Ectodermal cell (in vitro differentiated cells): ENCODE measurements around the gene ISY1. TPM values are rescaled to one million over a fixed set of nuclear protein-coding genes. Genes with fewer than 3 reads are reported as not detected.
"Not testable (repeated sequence)": the region's sequence is repeated elsewhere in the genome, so short reads cannot be mapped to it uniquely, and the experiment has no call there.

Source experiments
- H3K27ac ChIP-seq: 2 replicates; pipeline ENCODE4 v1.7.0; 2013; ENCODE audit warnings: mild to moderate bottlenecking, low read depth, low read length; ENCODE audit not compliant: insufficient read depth, poor library complexity, severe bottlenecking
- H3K27me3 ChIP-seq: 2 replicates; pipeline ENCODE4 v1.7.0; 2013; ENCODE audit warnings: mild to moderate bottlenecking, low read length; ENCODE audit not compliant: insufficient read depth, control insufficient read depth, poor library complexity, severe bottlenecking
- H3K36me3 ChIP-seq: one replicate; pipeline ENCODE4 v1.7.0; 2013; ENCODE audit warnings: low read length; ENCODE audit not compliant: control insufficient read depth, insufficient read depth
- H3K4me1 ChIP-seq: one replicate; pipeline ENCODE4 v1.7.0; 2013; ENCODE audit warnings: low read length; ENCODE audit not compliant: control insufficient read depth, insufficient read depth
- H3K4me3 ChIP-seq: 2 replicates; pipeline ENCODE4 v1.7.0; 2013; ENCODE audit warnings: low read depth, low read length, control low read depth; ENCODE audit not compliant: insufficient read depth
- H3K9me3 ChIP-seq: 2 replicates; pipeline ENCODE4 v1.7.0; 2013; ENCODE audit warnings: mild to moderate bottlenecking, low read length, moderate library complexity; ENCODE audit not compliant: control insufficient read depth
- WGBS, 2 experiments: methylation state at CpG; one replicate each; pipeline ENCODE4 v1.1.7; 2013; ENCODE audit warnings: missing lambda C conversion rate in 2 of 2; 5-methylcytosine and 5-hydroxymethylcytosine counted together
- polyA plus RNA-seq, 4 experiments: library from polyadenylated mRNA; stranded (reverse); fragments of 50-300 nt; gene quantifications; one replicate each; pipeline ENCODE4 v1.2.3, GENCODE V29; 2013

The ISY1 gene
- polyA plus RNA-seq (2013, experiment 1 of 4), result 28.2 TPM
- 28.0 TPM for polyA plus RNA-seq (2013, experiment 2 of 4)
- 28.0 TPM for polyA plus RNA-seq (2013, experiment 3 of 4)
- polyA plus RNA-seq (2013, experiment 4 of 4), result 26.1 TPM

GRCh38 chr3:129160891-129161859 is at the start of gene ISY1:
TSS of gene ISY1 (minus strand) at chr3:129161063. CDS start at chr3:129160975, 88 bp downstream.
- Histone ChIP-seq H3K27ac (peak within 1 kb of the TSS; percentile 96), H3K36me3 (peaks cover 14% of the 10 kb centered on the region), H3K4me1 (peaks cover 7% of the 10 kb centered on the region), H3K4me3 (peak within 1 kb of the TSS; percentile 91), H3K27me3 (no peaks in the 10 kb centered on the region), H3K9me3 (no peaks in the 10 kb centered on the region)
- 0 to 1% methylated on average over 61 to 64 of the region's 67 CpGs for WGBS, 2 experiments

GRCh38 chr3:129207479-129207878 is 46.6 kb upstream of the ISY1 start:
- Histone ChIP-seq H3K4me3 (no peak overlapping the region), H3K27me3 (no peaks in the 10 kb centered on the region), H3K27ac (no peak overlapping the region), H3K4me1 (no peaks in the 10 kb centered on the region), H3K9me3 (no peaks in the 10 kb centered on the region), H3K36me3 (no peaks in the 10 kb centered on the region)
- WGBS, 2 experiments, result 91 to 92% methylated on average over 4 of the region's 4 CpGs

GRCh38 chr3:129205109-129205832 is 44.4 kb upstream of the ISY1 start:
- no peaks in the 10 kb centered on the region for H3K27me3 ChIP-seq
- H3K4me3 ChIP-seq, result no peak overlapping the region
- no peaks in the 10 kb centered on the region for H3K36me3 ChIP-seq
- H3K27ac ChIP-seq, result no peak overlapping the region
- WGBS, 2 experiments, result 88 to 93% methylated on average over 8 of the region's 8 CpGs
- H3K9me3 ChIP-seq, result no peaks in the 10 kb centered on the region
- no peaks in the 10 kb centered on the region for H3K4me1 ChIP-seq

DNA sequence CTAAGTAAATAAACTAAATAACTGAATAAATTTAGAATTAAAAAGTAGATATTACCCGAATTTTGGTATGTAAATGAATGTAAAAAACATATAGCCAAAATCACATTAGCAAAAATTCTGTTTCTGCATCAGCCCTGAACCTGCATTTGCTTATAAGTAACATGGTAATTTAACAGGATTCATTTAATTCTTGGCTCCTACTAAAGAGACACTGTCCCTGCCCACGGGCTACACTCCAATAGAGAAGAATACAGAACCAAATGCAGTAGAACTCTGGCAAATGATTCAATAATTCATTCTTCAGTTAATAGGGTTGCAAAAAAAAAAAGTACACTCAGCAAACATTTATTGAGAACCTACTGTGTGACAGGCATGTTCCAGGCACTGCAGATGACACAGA is 43.6 kb upstream of the ISY1 start:
- Histone ChIP-seq H3K4me3 (no peak overlapping the region), H3K27me3 (no peaks in the 10 kb centered on the region), H3K9me3 (no peaks in the 10 kb centered on the region), H3K27ac (no peak overlapping the region), H3K4me1 (no peaks in the 10 kb centered on the region), H3K36me3 (no peaks in the 10 kb centered on the region)
- 100% methylated on average over 1 of the region's 2 CpGs for WGBS, 2 experiments

GRCh38 chr3:129199366-129199765 is 38.5 kb upstream of the ISY1 start:
- WGBS, 2 experiments, result 91 to 94% methylated on average over 8 of the region's 8 CpGs
- H3K4me3 ChIP-seq, result no peak overlapping the region

DNA sequence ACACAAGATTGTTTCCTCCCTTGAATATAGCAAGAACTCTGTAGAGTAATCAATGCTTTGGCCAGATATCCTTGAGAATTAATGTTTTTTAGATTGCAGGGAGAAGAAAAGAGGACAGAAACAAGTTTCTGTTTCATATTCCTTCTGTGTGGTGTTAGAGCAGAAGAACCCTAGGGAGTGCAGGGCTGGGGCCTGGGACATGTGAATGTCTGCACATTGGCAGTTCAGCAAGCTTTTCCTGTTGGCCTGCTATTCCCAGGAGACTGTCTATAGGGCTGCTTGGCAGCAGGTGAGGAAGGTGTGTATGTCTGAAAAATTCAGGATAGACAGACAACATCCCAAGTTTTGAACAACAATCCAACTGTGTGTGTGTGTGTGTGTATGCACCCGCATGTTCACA is 36.5 kb upstream of the ISY1 start:
- H3K4me1 ChIP-seq, result no peaks in the 10 kb centered on the region
- H3K4me3 ChIP-seq, result no peak overlapping the region
- 83 to 100% methylated on average over 1 of the region's 1 CpG for WGBS, 2 experiments
- no peak overlapping the region for H3K27ac ChIP-seq
- H3K36me3 ChIP-seq, result no peaks in the 10 kb centered on the region
- H3K27me3 ChIP-seq, result no peaks in the 10 kb centered on the region
- no peaks in the 10 kb centered on the region for H3K9me3 ChIP-seq

More at GRCh38 chr3:129199366-129199765, 38.5 kb upstream of the ISY1 start:
- Histone ChIP-seq H3K4me1 (no peaks in the 10 kb centered on the region), H3K27ac (no peak overlapping the region), H3K36me3 (no peaks in the 10 kb centered on the region), H3K9me3 (no peaks in the 10 kb centered on the region), H3K27me3 (no peaks in the 10 kb centered on the region)

DNA sequence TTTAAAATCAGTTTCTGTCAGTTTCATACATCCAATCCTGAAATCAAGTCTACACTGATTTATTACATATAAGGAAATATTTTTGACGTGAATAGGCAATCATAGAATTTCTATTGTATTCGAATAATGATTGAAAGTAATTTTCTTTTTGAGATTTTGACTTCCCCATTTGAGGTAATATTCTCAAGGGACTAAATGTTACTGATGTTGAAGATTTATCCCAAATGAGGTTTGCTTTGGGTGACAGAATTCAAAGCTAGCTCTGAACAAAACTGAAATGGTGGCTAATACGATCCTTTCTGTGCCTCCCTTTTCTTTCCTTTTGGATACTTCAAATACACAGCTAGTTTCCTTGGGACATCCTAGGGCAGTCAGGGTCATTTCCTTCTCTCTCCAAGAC is 35.7 kb upstream of the ISY1 start:
- no peak overlapping the region for H3K27ac ChIP-seq
- no peak overlapping the region for H3K4me3 ChIP-seq
- WGBS, 2 experiments, result 90 to 96% methylated on average over 3 of the region's 3 CpGs
- no peaks in the 10 kb centered on the region for H3K4me1 ChIP-seq
- H3K9me3 ChIP-seq, result no peaks in the 10 kb centered on the region
- no peaks in the 10 kb centered on the region for H3K36me3 ChIP-seq
- H3K27me3 ChIP-seq, result no peaks in the 10 kb centered on the region

- no peaks in the 10 kb centered on the region for H3K36me3 ChIP-seq
- no peaks in the 10 kb centered on the region for H3K27me3 ChIP-seq
- no peaks in the 10 kb centered on the region for H3K4me1 ChIP-seq
- H3K9me3 ChIP-seq, result no peaks in the 10 kb centered on the region
- H3K27ac ChIP-seq, result no peak overlapping the region
- 80 to 82% methylated on average over 6 of the region's 6 CpGs for WGBS, 2 experiments
- no peak overlapping the region for H3K4me3 ChIP-seq
These were observed 34.9 kb upstream of the ISY1 start for GRCh38 chr3:129195731-129196256.

GRCh38 chr3:129189793-129190192 is 28.9 kb upstream of the ISY1 start:
- H3K27me3 ChIP-seq, H3K9me3 ChIP-seq, H3K36me3 ChIP-seq, H3K27ac ChIP-seq, H3K4me1 ChIP-seq, H3K4me3 ChIP-seq: not testable (repeated sequence)
- WGBS, 2 experiments, result 93% methylated on average over 8 of the region's 8 CpGs

DNA sequence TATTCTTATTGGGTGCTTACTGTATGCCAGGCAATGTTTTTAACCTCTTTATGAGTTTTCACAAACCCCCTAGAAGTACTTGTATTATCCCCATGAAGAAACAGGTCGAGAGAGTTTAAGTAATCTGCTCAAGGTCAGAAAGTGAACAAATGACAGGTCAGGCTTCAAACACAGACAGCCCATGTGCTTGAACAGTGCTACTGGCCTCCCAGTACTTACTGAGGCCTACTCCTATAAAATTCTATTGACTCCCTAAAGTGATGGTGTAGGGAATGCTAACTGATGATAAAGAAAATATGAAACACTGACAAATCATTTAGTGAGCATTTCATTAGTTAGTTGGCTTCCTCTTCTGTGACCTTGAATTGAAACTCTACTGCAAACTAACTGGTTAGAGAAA is 27.0 kb upstream of the ISY1 start:
- no peaks in the 10 kb centered on the region for H3K27me3 ChIP-seq
- H3K4me3 ChIP-seq, result no peak overlapping the region
- no peaks in the 10 kb centered on the region for H3K9me3 ChIP-seq
- no peaks in the 10 kb centered on the region for H3K36me3 ChIP-seq
- H3K4me1 ChIP-seq, result no peaks in the 10 kb centered on the region
- WGBS, 2 experiments, result 84 to 100% methylated on average over 1 of the region's 1 CpG
- no peak overlapping the region for H3K27ac ChIP-seq
